HepG2 (cell line): ENCODE data around the gene ZNF276. TPM values are rescaled to one million over a fixed set of nuclear protein-coding genes. Genes with fewer than 3 reads are reported as not detected.

Experiments used
- CC2D1A ChIP-seq: sonication (generic); formaldehyde crosslinking; IDR thresholded peaks from 2 replicates; pipeline ENCODE4 v1.8.1; 2023; ENCODE audit warnings: mild to moderate bottlenecking, missing genetic modification reagents
- FIP1L1 ChIP-seq: fragments of 200-400 bp; formaldehyde crosslinking; IDR thresholded peaks from 2 replicates; pipeline ENCODE4 v1.6.1; 2018; ENCODE audit warnings: low read depth, mild to moderate bottlenecking, low read length, moderate library complexity, borderline replicate concordance; ENCODE audit not compliant: insufficient read depth
- FOSL1 ChIP-seq: sonication (generic); formaldehyde crosslinking; IDR thresholded peaks from 2 replicates; pipeline ENCODE4 v1.9.0; 2021; ENCODE audit warnings: missing genetic modification reagents, borderline replicate concordance
- FOXK1 ChIP-seq: sonication (generic); formaldehyde crosslinking; IDR thresholded peaks from 2 replicates; pipeline ENCODE4 v1.4.0; 2020; ENCODE audit warnings: low read depth, missing genetic modification reagents, borderline replicate concordance
- KDM5B ChIP-seq: sonication (generic); formaldehyde crosslinking; IDR thresholded peaks from 2 replicates; pipeline ENCODE4 v1.4.0; 2020; ENCODE audit warnings: missing genetic modification reagents, mild to moderate bottlenecking, borderline replicate concordance
- LRRFIP1 ChIP-seq: sonication (generic); formaldehyde crosslinking; conservative IDR thresholded peaks from 2 replicates; pipeline ENCODE4 v1.4.0; 2020; ENCODE audit warnings: missing genetic modification reagents
- MTF2 ChIP-seq: sonication (generic); formaldehyde crosslinking; IDR thresholded peaks from 2 replicates; pipeline ENCODE4 v1.5.0; 2020; ENCODE audit warnings: missing genetic modification reagents, borderline replicate concordance
- MZF1 ChIP-seq: sonication (generic); formaldehyde crosslinking; IDR thresholded peaks from 2 replicates; pipeline ENCODE4 v1.8.1; 2023; ENCODE audit warnings: mild to moderate bottlenecking, missing genetic modification reagents, borderline replicate concordance
- NR1H2 ChIP-seq: sonication (generic); formaldehyde crosslinking; IDR thresholded peaks from 2 replicates; pipeline ENCODE4 v1.8.1; 2022; ENCODE audit warnings: low read depth, missing genetic modification reagents, borderline replicate concordance
- POLR2G ChIP-seq: fragments of 200-400 bp; formaldehyde crosslinking; IDR thresholded peaks from 2 replicates; pipeline ENCODE4 v1.6.1; 2018; ENCODE audit warnings: mild to moderate bottlenecking, low read depth, low read length, moderate library complexity
- PPARG ChIP-seq: conservative IDR thresholded peaks from 2 replicates; pipeline ENCODE4 v1.6.1; 2016; ENCODE audit warnings: missing biosample characterization, missing genetic modification reagents
- SOX13 ChIP-seq, 3 experiments: fragments of 450-650 bp in 1 of 3; sonication (generic) in 1 of 3; formaldehyde crosslinking in 1 of 3; IDR thresholded peaks in 2 of 3; conservative IDR thresholded peaks in 1 of 3; 2 replicates each; pipeline versions ENCODE4 v1.5.0 to v1.6.1; 2016 to 2020; ENCODE audit warnings: antibody characterized with exemption in 1 of 3, mild to moderate bottlenecking in 1 of 3, missing compliant biosample characterization in 1 of 3, missing genetic modification reagents in 1 of 3, moderate library complexity in 1 of 3
- SRY ChIP-seq: sonication (generic); formaldehyde crosslinking; IDR thresholded peaks from 2 replicates; pipeline ENCODE4 v1.8.0; 2022; ENCODE audit warnings: mild to moderate bottlenecking, missing genetic modification reagents
- ZFP90 ChIP-seq: sonication (generic); formaldehyde crosslinking; IDR thresholded peaks from 2 replicates; pipeline ENCODE4 v1.8.0; 2022; ENCODE audit warnings: missing genetic modification reagents, mild to moderate bottlenecking, inconsistent platforms, borderline replicate concordance
- ZNF264 ChIP-seq: sonication (generic); formaldehyde crosslinking; IDR thresholded peaks from 2 replicates; pipeline ENCODE4 v1.4.0; 2020; ENCODE audit warnings: missing genetic modification reagents
- ZNF362 ChIP-seq: sonication (generic); formaldehyde crosslinking; IDR thresholded peaks from 2 replicates; pipeline ENCODE4 v1.4.0; 2020; ENCODE audit warnings: missing genetic modification reagents, mild to moderate bottlenecking, borderline replicate concordance
- ZNF850 ChIP-seq: sonication (generic); formaldehyde crosslinking; conservative IDR thresholded peaks from 2 replicates; pipeline ENCODE4 v1.9.0; 2021; ENCODE audit warnings: mild to moderate bottlenecking, missing genetic modification reagents
- polyA plus RNA-seq, 8 experiments: library from polyadenylated mRNA; depleted of rRNA in 3 of 8; stranded (reverse) in 7 of 8; unstranded in 1 of 8; fragments of >200 nt; fragmentation: Illumina TruSeq in 4 of 8; extraction: Trizol in 4 of 8; gene quantifications; 2 replicates each; pipeline versions ENCODE4 v1.2.1 to v1.2.3, GENCODE V29; 2011 to 2016; ENCODE audit warnings: low read depth in 4 of 8, missing spikeins in 1 of 8, mixed read lengths in 1 of 8; ENCODE audit not compliant: insufficient read depth in 1 of 8
- total RNA-seq, 5 experiments: library from RNA; depleted of rRNA; stranded (reverse); fragments of >200 nt; fragmentation: Illumina TruSeq; extraction: Trizol; gene quantifications; 2 replicates each; pipeline ENCODE4 v1.2.3, GENCODE V29; 2016; ENCODE audit warnings: low read depth in 1 of 5
- TF ChIP-seq, protein P1 (sequence below): sonication (generic); formaldehyde crosslinking; conservative IDR thresholded peaks from 2 replicates; pipeline ENCODE4 v1.5.0; 2020; ENCODE audit warnings: missing genetic modification reagents
- TF ChIP-seq, protein P2 (sequence below): sonication (generic); formaldehyde crosslinking; IDR thresholded peaks from 2 replicates; pipeline ENCODE4 v1.5.1; 2020; ENCODE audit warnings: missing genetic modification reagents, mild to moderate bottlenecking, borderline replicate concordance

Gene ZNF276
- total and polyA plus RNA-seq, 2 of the 13 experiments (the other 11 are each of a cell fraction or from before 2014, with no cell fraction given) = 17.7 to 18.0 TPM

- TF ChIP-seq SOX13 (IDR thresholded peaks at IDR 0.05) (no peak), SOX13 (CRISPR knock-in tag; conservative IDR thresholded peaks at IDR 0.05 in 1 of 2, IDR thresholded peaks at IDR 0.05 in 1 of 2) (peak in 1 of 2 experiments; percentile 3; a peak in 1 of 4 replicates), KDM5B (peak; percentile 67), FIP1L1 (peak; percentile 86; the same call in 1 of the 2 replicates), ZNF362 (peak; percentile 57; the same call in 1 of the 2 replicates), ZFP90 (CRISPR knock-in tag) (peak; percentile 82), MTF2 (peak; percentile 46; the same call in 1 of the 2 replicates), ZNF264 (peak; percentile 23; the same call in 1 of the 2 replicates), LRRFIP1 (no peak), ZNF850 (CRISPR knock-in tag) (peak; percentile 64; the same call in 1 of the 2 replicates), SRY (CRISPR knock-in tag) (peak; percentile 31; the same call in 1 of the 2 replicates), NR1H2 (no peak; the same call in 1 of the 2 replicates), POLR2G (peak; percentile 79), PPARG (CRISPR knock-in tag) (peak; percentile 23; the same call in 1 of the 2 replicates), FOSL1 (CRISPR knock-in tag) (0 out of 2 replicates have a peak, but pooled peaks have one; percentile 33), CC2D1A (CRISPR knock-in tag) (0 out of 2 replicates have a peak, but pooled peaks have one; percentile 75), FOXK1 (CRISPR knock-in tag) (peak; percentile 58; the same call in 1 of the 2 replicates), MZF1 (CRISPR knock-in tag) (0 out of 2 replicates have a peak, but pooled peaks have one; percentile 65)
- TF ChIP-seq, protein P1, sequence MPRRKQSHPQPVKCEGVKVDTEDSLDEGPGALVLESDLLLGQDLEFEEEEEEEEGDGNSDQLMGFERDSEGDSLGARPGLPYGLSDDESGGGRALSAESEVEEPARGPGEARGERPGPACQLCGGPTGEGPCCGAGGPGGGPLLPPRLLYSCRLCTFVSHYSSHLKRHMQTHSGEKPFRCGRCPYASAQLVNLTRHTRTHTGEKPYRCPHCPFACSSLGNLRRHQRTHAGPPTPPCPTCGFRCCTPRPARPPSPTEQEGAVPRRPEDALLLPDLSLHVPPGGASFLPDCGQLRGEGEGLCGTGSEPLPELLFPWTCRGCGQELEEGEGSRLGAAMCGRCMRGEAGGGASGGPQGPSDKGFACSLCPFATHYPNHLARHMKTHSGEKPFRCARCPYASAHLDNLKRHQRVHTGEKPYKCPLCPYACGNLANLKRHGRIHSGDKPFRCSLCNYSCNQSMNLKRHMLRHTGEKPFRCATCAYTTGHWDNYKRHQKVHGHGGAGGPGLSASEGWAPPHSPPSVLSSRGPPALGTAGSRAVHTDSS (CRISPR knock-in tag) = peak; percentile 97; the same call in 1 of the 2 replicates
- TF ChIP-seq, protein P2, sequence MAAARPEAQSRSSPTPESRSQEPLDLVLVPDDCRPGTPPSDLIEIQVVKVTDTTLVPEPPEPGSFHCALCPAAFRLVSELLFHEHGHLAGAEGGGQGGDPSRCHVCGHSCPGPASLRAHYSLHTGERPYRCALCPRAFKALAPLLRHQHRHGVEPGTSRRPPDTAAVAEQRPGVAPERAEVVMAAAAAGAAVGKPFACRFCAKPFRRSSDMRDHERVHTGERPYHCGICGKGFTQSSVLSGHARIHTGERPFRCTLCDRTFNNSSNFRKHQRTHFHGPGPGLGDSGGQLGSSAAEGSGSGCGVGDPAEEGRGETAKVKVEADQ = peak; percentile 88
These were observed at the start of gene ZNF276, which contains the start of gene VPS9D1 (continued) for GRCh38 chr16:89720813-89721545.
